H54 (cell line): ENCODE measurements around the gene BRI3BP.

ENCODE experiments used
- DNase-seq: peaks from one replicate; pipeline ENCODE4 v3.0.0; 2011; ENCODE audit warnings: low spot score, mixed read lengths; ENCODE audit not compliant: insufficient read length
- FAIRE-seq: peaks from 3 replicates; lab custom pipeline; 2011; peaks lifted over from hg19 to GRCh38; lab: Jason Lieb, UNC
- POLR2A ChIP-seq: IDR thresholded peaks from 2 replicates; pipeline ENCODE4 v1.6.1; 2011; ENCODE audit warnings: low read depth, mild to moderate bottlenecking, low read length

The BRI3BP gene, protein sequence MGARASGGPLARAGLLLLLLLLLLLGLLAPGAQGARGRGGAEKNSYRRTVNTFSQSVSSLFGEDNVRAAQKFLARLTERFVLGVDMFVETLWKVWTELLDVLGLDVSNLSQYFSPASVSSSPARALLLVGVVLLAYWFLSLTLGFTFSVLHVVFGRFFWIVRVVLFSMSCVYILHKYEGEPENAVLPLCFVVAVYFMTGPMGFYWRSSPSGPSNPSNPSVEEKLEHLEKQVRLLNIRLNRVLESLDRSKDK

DNA sequence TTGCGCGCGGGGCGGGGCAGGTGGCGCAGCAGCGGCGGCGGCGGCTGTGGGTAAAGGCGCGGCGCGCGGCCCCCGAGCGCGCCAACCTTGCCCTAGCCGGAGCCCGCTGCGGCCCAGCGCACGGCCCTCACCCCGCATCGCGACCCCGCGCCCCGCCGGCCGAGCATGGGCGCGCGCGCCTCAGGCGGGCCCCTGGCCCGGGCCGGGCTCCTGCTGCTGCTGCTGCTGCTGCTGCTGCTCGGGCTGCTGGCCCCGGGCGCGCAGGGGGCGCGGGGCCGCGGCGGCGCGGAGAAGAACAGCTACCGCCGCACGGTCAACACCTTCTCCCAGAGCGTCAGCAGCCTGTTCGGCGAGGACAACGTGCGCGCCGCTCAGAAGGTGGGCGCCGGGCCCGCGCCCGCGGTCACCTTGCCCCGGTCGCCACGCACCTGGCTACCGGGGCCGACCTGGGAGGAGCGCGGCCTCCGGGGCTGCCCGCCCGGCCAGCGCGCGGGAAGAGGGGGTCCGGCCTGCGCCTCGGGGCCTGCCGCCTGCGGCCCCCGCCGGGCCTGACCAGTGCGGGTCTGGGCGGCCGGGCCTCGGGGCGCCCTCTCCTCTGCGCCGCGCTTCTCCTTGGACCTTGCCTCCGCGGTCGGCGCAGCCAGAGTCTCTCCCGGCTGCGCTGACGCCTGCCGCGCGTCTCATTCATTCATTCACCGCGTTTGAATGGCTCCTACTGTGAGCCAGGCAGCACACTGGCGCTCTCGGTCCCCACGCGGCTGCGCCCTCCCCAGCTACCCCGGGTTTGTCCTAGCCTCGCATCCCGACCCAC lies at the start of gene BRI3BP:
TSS of gene BRI3BP (plus strand) at position 20 of the 811 bp plus-strand sequence. CDS start at position 166, 146 bp downstream.
- FAIRE-seq (no peak), DNase-seq (peak; percentile 68)
- peak; percentile 65 for TF ChIP-seq POLR2A

DNA sequence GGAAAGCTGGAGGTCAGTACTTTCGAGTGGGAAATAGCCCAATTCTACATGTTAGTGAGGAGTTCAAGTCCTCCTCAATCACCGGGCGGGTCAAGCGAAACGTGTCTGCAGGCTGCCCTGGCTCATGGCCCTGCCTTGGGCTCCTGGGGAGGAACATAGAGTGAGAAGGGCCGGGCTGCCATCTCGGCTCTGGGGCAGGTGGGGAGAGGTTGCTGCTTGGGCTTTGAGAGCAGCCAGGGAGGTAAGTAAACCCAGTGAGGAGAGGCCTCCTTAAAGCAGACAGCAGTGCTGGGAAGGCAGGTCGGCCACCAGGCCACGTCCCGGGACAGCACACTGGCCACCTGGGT lies 47.0 kb upstream of the BRI3BP start:
- no peak for FAIRE-seq
- no peak for DNase-seq
- TF ChIP-seq POLR2A: no peak

DNA sequence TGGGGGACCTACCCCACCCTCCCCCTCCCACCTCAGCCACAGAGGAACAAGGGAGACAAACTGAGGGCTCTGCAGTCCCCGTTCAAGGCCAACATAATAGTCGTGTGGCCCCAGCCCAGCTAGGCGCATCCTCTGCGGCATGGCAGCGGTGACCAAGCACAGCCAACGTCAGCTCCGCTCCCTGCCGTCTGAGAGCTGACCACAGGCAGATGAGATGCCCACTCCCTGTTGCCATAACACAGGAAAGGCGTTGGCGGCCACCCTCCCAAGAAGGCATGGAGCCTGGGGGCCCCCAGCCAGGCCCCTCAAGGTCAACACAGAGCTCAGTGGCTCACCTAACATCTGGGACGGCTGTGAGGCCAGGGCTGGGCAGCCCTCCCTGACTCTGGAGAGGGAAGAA lies 46.4 kb upstream of the BRI3BP start:
- no peak for TF ChIP-seq POLR2A
- FAIRE-seq (no peak), DNase-seq (no peak)

DNA sequence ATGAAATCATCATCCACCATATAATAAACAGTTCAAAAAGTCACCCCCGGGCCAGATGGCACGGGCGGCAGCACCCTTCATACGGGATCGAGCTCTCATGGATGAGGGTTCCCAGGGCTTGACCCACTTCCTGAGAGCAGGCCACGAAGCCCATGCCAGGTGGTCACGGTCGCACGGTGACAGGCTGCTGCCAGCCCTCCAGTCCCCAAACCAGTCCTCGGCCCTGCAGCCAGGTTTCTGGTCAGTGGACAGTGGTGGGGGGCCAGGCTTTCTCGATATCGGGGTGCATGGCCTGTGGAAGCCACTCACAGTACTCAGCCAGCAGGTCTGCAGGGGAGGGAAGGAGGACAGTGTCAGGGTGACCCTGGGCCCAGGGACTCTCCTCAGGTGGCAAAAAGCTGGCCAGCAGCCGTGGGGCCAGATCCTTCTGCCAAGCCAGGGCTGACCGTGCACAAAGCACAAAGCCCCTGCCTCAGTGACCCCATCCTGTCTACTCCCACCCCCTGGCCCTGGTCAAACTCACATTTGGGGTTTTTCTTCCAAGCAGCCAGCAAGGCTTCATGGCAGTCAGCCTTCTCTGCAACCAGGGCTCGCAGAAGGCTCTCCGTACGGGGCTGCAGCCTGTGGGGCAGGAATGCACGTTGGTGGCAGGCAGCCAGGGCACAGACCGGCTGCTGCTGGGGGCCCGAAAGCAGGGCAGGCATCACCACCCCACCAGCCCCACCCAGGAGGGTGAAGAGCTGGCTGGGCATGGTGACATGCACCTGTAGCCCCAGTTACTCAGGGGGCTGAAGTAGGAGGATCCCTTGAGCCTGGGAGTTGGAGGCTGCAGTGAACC lies 45.7 kb upstream of the BRI3BP start:
- DNase-seq (no peak), FAIRE-seq (no peak)
- TF ChIP-seq POLR2A: no peak

DNA sequence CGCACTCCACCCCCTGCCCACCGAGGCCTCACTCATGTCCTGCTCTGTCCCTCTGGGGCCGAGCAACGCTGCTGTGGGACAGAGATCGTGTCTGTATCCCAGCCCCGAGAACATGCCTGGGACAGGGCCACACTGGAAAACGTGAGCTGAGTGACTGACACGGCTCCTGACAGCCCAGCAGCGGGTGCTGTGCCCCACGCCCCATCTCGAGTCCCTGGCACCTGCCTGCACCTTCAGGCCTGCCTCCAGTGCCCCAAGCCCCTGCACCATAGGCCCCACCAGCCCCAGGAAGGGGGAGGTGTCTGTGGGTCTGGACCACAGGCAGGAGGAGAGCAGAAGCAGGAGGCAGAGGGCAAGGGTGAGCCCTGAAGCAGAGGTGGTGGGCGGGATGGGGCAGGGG lies 44.4 kb upstream of the BRI3BP start:
- FAIRE-seq (no peak), DNase-seq (no peak)
- no peak for TF ChIP-seq POLR2A

DNA sequence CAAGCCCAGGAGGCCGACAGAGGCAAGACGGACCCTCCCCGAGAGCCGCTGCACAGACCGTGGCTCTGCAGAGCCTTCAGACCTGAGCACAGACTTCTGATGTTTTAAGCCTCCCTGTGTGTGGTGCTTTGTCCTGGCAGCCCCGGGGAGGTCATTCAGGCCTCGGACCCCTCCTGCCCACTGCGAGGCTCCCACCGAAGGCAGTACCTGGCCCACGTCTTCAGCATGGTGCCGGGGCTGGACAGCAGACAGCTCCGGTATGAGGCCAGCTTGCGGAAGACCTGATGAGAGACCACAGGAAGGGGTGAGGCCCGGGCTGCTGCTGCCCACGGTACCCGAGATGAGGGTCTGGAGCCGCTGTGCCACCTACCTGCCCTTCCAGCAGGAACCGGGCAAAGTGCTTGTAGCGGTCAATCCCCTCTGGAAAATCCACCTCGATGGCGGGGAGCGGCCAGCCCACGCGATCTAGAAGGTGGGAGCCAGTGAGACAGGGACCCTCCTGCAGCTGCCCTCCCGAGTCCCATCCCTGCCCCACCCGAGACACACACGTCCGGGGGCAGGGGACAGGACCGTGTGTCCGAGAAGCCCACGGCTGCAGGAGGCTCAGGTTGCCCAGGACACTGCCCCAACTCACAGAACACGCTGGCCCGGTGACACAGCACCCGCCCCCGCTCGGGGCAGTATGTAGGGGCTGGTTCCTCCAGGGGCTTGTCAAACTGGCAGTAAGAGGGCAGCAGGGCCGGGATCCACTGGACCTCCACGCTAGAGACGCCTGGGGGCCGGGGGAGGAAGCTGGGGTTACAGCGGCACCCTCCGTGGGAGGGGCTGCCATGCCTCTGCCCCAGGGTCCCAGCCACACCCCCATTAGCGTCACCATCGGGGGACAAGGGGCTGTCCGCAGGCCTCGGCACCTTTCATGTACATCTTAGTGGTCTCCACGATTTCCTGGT lies 43.4 kb upstream of the BRI3BP start:
- no peak for TF ChIP-seq POLR2A
- FAIRE-seq (no peak), DNase-seq (no peak)

DNA sequence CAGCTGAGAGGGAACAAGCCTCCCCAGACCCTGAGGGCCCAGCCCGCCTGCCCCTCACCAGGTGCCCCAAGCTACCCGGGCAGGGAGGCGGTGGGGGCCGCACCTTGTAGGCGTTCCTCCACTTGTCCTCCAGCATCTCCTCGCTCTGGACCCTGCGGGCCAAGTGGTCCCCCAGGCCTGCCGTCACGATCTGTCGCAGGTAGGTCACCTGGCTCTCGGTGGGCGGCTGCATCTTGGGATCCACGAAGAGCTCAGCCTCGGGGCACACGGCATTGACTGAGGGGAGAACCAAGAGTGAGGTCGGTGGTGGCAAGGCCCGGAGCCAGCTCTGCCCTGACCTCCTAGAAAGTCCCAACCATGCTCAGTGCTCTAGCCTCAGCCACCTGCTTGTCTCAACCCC lies 41.1 kb upstream of the BRI3BP start:
- TF ChIP-seq POLR2A: no peak
- DNase-seq (no peak), FAIRE-seq (no peak)

DNA sequence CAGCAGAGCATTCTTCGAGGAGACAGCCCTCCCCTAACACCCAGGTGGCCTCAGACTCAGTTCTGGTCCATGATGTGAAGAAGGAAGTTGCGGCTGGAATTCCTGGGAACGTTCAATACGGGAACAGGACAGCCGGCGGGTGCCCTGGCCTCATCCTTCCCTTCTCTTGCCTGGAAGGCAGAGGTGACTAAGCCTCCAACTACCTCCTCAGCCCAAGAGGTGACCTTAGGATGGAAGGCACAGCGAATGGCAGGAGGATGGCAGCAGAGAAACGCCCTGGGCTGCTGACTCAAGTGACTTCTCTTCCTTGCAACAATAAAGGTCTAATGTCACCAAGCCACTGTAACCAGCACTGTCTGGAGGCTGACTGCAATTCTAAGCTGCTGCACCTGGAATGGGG lies 40.6 kb upstream of the BRI3BP start:
- TF ChIP-seq POLR2A: no peak
- no peak for FAIRE-seq
- DNase-seq: no peak

DNA sequence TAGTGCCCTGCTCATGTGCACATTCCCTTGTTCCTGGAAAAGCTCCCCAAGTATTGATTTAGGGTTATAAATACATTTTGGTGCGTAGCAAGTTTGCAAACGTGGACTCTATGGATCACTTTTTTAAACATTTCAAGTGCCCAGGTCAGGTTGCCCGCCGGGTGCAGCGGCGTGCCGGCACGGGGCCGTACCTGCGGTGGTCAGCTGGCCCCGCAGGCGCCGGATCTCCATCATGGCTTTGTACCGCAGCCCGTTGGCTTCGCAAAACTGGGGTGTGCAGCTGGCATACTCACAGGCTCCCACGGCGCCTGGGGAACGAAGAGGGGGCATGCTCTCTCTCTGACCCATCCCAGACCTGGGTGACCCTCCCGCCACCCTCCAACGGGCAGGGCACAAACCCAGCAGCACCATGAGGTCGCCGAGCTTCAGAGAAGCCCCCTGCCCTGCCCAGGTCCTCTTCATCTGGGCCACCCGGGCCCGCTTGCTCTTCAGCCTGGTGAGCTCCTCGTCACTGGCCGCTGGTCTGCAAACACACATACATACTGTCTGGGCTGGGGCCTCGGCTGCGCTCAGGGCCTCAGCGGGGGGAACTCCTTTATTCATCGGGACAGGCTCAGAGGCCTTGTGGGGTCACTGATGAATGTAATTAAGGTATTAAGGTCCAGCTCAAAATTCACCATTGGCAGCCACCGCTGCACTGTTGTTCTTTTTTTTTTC lies 39.6 kb upstream of the BRI3BP start:
- no peak for DNase-seq
- TF ChIP-seq POLR2A: no peak
- FAIRE-seq: no peak

DNA sequence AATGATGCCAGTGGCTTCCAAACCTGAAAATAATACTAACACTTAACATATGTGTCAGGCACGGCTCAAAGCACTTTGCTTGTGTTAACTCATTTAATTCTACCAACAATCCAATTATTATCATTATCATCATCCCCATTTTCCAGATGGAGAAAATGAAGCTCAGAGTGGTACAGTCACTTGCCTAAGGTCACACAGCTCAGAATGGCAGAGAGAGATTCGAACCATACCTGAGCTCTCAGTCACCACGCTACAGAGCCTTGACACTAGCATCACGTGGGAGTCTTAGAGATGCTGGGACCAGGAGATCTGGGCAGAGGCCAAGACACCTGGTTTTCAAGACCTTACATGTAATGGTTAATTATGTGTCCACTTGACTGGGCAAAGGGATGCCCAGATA lies 38.7 kb upstream of the BRI3BP start:
- DNase-seq: no peak
- no peak for FAIRE-seq
- no peak for TF ChIP-seq POLR2A

DNA sequence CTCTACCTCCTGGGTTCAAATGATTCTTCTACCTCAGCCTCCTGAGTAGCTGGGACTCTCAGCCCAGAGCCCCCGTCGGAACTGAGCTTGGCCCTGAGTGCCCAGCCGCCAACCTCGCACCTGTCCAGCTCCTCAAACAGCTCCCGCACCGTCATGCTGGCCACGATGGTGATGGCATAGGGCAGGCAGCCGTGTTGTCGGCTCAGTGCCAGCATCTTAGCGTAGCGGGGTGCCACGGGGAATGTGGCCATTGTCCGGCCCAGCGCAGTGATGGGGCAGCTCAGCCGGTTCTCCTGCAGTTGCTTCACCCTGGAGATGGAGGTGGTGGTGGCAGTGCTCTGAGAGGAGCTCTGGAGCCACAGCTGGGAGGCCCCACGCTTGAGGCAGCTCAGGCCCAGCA lies 36.9 kb upstream of the BRI3BP start:
- TF ChIP-seq POLR2A: no peak
- no peak for DNase-seq
- no peak for FAIRE-seq

DNA sequence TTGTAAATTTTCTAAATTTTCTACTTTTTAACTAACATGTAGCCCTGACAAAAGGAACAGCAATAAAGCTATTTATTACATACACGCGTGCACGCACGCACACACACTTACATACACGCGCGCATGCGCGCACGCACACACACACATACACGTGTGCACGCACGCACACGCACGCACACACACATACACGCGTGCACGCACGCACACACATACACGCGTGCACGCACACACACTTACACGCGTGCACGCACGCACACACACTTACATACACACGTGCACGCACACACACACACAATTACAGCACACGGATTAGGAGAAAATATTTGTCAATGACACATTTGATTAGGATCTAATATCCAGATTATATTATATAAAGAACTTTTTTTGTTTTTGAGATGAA lies 32.4 kb upstream of the BRI3BP start:
- no peak for DNase-seq
- FAIRE-seq: no peak
- no peak for TF ChIP-seq POLR2A
